SK-N-SH (cell line): ENCODE data around the gene NPFF.

ENCODE experiments used
- CTCF ChIP-seq: fragments of 200-600 bp; sonication (generic); IDR thresholded peaks from 2 replicates; pipeline ENCODE4 v1.6.1; 2017; ENCODE audit warnings: antibody characterized with exemption, mild to moderate bottlenecking, moderate library complexity
- EP300 ChIP-seq, 2 experiments: IDR thresholded peaks; 2 replicates each; pipeline versions ENCODE4 v1.4.0 to v1.6.1; 2012; ENCODE audit warnings: borderline replicate concordance in 1 of 2, low read depth in 1 of 2, low read length in 1 of 2
- EZH2phosphoT487 ChIP-seq: fragments of 200-600 bp; sonication (generic); IDR thresholded peaks from 2 replicates; pipeline ENCODE4 v1.6.1; 2017; ENCODE audit warnings: low read depth, mixed run types, mild to moderate bottlenecking, antibody characterized with exemption, moderate library complexity, borderline replicate concordance
- FOSL2 ChIP-seq: IDR thresholded peaks from 2 replicates; pipeline ENCODE4 v1.4.0; 2012; ENCODE audit warnings: low read depth, mild to moderate bottlenecking, moderate library complexity, borderline replicate concordance
- NRF1 ChIP-seq: IDR thresholded peaks from 2 replicates; pipeline ENCODE4 v1.6.1; 2012; ENCODE audit warnings: low read depth, mild to moderate bottlenecking, low read length
- PBX3 ChIP-seq: IDR thresholded peaks from 2 replicates; pipeline ENCODE4; 2012
- POLR2AphosphoS5 ChIP-seq: IDR thresholded peaks from 2 replicates; pipeline ENCODE4 v1.6.1; 2012; ENCODE audit warnings: low read depth, low read length
- RAD21 ChIP-seq: IDR thresholded peaks from 2 replicates; pipeline ENCODE4 v1.6.1; 2012; ENCODE audit warnings: mild to moderate bottlenecking, low read length
- RXRA ChIP-seq: IDR thresholded peaks from 2 replicates; pipeline ENCODE4 v1.4.0; 2012; ENCODE audit warnings: low read depth, mild to moderate bottlenecking, borderline replicate concordance
- SIN3A ChIP-seq: IDR thresholded peaks from 2 replicates; pipeline ENCODE4 v1.6.1; 2012; ENCODE audit warnings: low read depth, mild to moderate bottlenecking, low read length, moderate library complexity, borderline replicate concordance
- SMC3 ChIP-seq: IDR thresholded peaks from 2 replicates; pipeline ENCODE4 v1.6.1; 2012; ENCODE audit warnings: low read depth, low read length, improper control_type of control experiment
- TAF1 ChIP-seq: IDR thresholded peaks from 2 replicates; pipeline ENCODE4 v1.6.1; 2012; ENCODE audit warnings: low read depth, mild to moderate bottlenecking, low read length, moderate library complexity, borderline replicate concordance
- USF1 ChIP-seq: IDR thresholded peaks from 2 replicates; pipeline ENCODE4 v1.4.0; 2012; ENCODE audit warnings: low read depth, borderline replicate concordance
- ZBTB33 ChIP-seq: IDR thresholded peaks from 2 replicates; pipeline ENCODE4 v1.4.0; 2012; ENCODE audit warnings: low read depth, borderline replicate concordance

GRCh38 chr12:53523131-53523530, 15.8 kb upstream of the NPFF start:
- no peak for TF ChIP-seq RAD21
- no peak for TF ChIP-seq CTCF
- no peak for TF ChIP-seq USF1
- TF ChIP-seq EZH2phosphoT487, result no peak
- no peak for TF ChIP-seq ZBTB33
- no peak for TF ChIP-seq NRF1
- no peak for TF ChIP-seq SIN3A
- TF ChIP-seq TAF1, result no peak
- no peak for TF ChIP-seq POLR2AphosphoS5
- no peak for TF ChIP-seq EP300 (IDR thresholded peaks at IDR 0.05; ENCODE audit: borderline replicate concordance in 1 of 2, low read depth in 1 of 2, low read length in 1 of 2)
- no peak for TF ChIP-seq RXRA
- no peak for TF ChIP-seq SMC3
- TF ChIP-seq PBX3, result no peak
- no peak for TF ChIP-seq FOSL2
